HT-29 (cell line): ENCODE data around the gene ELOF1. TPM values are rescaled to one million over a fixed set of nuclear protein-coding genes. Genes with fewer than 3 reads are reported as not detected.
A peak's percentile ranks its signal among the peaks of the same experiment; 100 is the strongest.
"Not testable (repeated sequence)": the region's sequence is repeated elsewhere in the genome, so short reads cannot be mapped to it uniquely, and the experiment has no call there.

Experiments
- DNase-seq: peaks from one replicate; pipeline ENCODE4 v3.0.0-alpha.2; 2015; ENCODE audit warnings: low spot score
- total RNA-seq: library from RNA; depleted of rRNA; stranded (reverse); fragments of >200 nt; shearing (Covaris generic); gene quantifications from 2 replicates; pipeline ENCODE4 v1.2.3, GENCODE V29; 2014

The ELOF1 gene
- total RNA-seq, 1 experiment from 2014 or later: 41.0 TPM

DNA sequence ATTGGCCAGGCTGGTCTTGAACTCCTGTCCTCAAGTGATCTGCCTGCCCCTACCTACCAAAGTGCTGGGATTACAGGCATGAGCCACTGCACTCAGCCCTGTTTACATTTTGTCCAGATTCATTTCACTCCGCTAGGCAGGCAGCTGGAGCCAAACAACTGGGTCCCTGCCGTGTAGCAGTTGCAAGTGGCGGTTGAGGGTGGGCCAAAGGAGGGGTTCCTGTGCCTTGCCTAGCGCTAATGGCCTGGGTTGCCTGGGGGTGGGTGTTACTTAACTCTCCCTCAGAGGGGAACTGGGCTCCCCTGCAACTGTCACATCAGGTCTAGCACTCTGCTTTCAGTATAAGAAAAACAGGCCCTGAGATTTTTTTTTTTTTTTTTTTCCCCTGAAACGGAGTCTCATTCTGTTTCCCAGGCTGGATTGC lies 11.0 kb upstream of the ELOF1 start:
- DNase-seq: no peak

DNA sequence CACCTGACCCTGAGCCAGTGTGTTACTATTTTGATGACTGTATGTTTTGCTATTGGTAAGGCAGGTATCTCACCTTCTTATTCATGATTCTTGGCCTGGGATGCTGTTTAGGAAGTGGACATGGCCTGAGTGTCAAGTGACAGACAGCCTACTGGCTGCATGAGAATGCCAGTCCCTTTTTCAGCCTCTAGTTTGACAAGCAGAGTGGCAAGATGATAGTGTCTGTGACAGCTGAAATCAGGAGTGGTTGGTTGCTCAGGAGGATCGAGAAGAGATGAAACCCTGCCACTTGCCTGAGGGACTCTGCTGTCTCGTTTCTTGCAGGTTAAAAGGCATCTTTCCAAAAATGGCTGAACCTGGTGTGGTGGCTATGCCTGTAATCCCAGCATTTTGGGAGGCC lies 7.1 kb upstream of the ELOF1 start:
- DNase-seq: no peak

DNA sequence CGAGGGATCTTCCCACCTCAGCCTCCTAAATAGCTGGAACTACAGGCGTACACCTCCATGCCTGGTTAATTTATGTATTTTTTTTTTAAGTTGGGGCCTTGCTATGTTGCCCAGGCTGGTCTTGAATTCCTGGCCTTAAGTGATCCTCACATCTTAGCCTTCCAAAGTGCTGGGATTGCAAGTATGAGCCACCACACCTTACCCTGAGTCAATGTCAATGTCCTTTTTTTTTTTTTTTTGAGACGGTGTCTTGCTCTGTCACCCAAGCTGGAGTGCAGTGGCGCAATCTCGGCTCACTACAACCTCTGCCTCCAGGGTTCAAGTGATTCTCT lies 6.6 kb upstream of the ELOF1 start:
- not testable (repeated sequence) for DNase-seq

DNA sequence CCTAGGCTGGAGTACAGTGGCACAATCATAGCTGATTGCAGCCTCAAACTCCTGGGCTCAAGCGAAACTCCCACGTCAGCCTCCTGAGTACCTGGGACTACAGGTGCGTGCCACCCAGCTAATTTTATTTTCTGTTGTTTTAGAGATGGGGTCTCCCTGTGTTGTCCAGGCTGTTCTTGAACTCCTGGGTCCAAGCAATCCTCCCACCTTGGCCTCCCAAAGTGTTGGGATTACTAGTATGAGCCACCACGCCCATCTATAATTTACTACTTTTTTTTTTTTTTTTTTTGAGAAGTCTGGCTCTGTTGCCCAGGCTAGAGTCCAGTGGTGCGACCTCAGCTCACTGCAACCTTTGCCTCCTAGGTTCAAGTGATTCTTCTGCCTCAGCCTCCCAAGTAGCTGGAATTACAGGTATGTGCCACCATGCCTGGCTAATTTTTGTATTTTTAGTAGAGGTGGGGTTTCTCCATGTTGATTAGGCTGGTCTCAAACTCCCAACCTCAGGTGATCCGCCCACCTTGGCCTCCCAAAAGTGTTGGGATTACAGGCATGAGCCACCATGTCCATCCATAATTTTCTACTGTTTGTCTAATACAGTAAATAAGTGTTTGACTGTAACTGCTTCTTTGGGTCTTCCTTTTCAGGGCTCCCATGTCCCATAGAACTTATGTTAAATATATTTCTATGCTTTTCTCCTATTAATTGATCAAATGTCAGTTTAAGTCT lies 5.2 kb upstream of the ELOF1 start:
- DNase-seq: not testable (repeated sequence)

DNA sequence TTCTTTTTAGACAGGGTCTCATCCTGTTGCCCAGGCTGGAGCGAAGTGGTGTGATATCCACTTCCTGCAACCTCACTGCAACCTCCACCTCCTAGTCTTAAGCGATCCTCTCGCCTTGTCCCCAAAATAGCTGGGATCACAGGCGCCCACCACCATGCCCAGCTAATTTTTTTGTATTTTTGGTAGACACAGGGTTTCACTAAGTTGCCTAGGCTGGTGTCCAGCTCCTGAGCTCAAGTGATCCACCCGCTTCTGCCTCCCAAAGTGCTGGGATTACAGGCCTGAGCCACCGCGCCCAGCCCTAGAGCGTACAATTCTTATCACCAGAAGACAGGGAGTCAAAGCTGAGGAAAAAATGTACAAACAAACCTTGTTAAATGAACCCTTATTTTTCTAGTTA lies 4.5 kb upstream of the ELOF1 start:
- no peak for DNase-seq

DNA sequence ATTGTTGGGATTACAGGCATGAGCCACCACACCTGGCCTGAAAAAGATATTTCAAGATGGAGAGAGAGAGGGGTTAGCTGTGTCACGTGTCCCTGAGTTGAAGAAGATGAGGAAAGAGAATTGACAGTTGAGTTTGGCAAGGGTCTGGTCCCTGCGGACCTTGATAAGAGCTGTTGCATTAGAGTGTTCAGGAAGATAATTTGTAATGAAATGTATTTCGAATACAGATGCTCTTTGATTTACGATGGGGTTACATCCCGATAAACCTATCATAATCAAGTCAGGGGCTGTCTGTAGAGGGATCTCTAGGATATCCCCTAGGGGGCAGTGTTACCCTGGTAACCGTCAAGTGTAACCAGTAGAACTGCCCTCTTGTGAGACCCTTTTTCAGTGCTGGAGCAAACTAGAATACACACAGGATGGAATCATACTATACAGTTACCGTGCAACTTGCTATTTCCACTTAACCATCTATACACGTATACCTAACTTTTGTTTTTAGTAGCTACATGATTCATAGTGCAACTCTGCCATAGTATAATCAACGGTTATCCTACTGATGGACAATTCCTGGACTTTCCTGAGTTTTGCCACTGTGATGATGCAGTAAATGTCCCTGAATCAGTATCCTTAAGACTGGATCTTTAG lies 1.5 kb upstream of the ELOF1 start:
- DNase-seq: peak; percentile 63

DNA sequence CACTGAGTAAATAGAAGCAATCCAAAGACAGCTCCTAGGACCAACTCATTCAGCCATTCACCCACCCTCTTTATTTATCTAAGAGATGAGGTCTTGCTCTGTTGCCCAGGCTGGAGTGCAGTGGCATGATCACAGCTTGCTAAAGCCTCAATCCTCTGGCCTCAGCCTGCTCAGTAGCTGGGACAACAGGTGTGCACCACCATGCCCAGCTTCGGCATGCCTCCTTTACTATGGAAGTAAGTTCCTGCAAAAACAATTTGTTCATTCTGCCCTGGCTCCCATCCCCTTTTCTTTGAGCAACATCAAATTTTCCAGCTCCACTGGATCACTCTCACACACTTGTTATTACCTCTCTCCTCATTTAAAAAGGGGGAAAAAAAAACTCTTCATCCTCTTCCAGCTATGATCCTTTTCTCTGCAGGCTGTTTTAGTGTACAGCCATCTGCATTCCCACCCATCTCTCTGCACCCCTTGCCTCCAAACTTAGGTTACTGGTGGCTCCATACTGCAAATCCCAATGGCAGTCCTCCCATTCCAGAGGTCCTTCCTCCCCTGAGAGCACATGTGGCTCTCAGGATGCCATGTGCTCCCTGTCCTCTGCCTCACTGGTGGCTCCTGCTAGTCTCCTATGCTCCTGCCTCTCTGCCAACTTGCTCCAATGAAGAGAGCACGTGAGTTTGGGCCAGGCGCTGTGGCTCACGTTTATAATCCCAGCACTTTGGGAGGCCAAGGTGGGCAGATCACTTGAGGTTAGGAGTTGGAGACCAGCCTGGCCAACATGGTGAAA lies 2.2 kb downstream of the ELOF1 start:
- no peak for DNase-seq

DNA sequence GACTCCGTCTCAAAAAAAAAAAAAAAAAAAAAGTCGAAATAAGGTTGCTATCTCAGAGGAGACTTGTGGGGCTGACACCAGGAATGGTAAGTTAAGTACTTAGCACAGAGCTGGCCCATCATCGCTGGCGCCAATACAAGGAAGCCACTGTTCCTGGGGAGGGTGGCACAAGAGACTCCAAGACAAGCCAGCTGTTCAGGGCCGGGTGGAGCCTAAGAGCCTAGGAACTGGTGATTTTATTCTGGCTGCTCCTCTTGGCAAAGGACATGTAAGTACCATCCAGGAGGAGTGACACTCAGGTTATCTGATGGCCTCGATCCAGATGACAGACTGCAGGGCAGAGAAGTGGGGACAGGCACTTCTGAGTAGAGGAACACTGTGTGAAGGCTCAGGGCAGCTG lies 3.8 kb downstream of the ELOF1 start:
- no peak for DNase-seq

DNA sequence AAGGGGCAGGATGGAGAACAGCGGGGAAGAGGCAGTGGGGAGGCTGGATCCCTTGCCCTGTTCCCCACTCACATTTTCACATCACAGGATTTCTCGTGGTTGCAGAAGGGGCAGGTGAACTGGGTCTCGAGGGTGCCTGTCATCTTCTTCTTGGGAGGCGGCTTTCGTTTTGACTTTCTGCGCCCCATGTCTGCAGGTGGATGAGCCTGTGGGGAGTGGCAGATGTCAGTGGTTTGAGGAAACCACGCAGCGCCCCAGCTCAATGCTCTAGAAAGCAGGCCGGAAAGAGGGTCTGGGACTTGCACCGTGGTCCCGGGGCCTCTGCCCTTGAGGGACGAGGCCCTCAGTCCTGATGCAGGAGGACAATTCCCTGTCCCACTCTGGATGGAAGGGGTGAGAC lies 4.9 kb downstream of the ELOF1 start:
- DNase-seq: no peak

DNA sequence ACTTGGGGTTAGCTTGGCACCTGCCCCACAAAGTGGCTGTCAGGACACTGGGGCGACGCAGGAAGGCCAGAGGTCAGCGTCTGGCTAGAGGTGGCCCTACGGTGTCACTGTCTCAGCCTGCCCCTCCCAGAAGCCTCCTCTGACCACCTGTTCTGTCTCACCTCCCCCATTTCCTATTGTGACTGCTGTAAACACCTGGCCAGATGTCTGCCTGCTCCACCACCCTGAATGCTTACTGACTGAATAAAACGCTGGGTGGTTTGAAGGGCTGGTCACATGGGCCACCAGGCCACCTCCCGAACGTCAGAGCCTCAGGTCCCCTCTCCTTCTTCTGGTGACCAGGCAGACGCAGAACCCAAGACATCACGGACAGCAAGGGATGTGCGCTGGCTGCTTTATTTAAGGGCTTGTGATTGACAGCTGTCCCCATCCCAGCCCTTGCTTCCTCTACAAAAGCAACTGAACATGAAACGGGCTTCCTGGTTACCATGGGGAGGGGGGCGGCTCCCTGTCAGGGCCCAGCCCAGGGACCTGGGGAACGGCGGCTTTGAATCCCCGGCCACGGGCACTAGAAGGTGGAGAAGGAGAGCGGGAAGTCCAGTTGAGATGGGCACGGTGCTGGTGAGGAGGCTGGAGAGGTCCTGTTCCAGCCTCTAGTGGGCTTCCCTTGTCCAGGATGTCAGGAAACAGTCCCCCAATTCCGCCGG lies 6.2 kb downstream of the ELOF1 start:
- no peak for DNase-seq

DNA sequence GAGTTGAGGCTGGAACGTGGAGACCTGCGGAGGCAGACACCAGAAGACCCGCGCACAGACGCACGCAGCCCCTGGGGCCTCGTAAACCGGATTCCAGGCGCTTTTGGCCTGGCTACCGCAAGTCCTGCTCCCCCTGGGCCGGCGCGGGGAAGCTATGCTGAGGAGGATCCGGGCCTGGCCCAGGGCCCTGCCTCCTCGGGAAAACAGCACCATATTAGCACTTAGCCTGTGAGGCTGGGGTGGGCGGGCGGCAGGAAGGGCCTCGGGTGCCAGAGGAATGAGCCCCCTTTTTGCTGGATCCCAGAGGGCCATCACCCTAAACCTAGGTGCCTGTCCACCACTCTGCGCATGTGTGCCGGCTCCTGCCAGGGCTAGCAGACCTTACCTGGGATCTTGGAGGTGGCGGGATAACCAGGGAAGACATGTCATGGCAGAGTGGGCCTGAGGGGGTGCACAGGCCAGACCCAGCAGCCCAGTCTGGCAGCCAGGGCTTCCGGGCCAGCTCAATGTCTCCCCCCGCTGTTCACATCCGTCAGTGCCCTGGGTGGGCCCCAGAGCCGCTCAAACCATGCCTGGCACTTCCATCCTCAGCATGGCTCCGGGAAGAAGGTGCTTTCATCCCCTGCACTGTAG lies 7.3 kb downstream of the ELOF1 start:
- DNase-seq: no peak

DNA sequence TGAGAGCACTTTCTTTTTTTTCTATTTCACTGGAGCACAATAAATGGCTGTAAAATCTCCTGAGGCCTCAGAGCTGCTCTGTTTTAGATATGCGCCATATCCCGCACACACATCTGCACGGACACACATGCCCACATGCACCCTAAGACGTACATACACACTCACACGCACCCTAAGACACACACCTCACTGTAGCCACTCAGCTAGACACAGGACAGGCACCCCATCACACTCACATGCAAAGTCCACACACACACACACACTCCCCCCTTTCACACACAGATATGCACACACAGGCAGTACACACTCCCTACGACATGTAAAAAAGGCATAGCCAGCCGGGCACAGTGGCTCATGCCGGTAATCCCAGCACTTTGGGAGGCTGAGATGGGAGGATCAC lies 8.8 kb downstream of the ELOF1 start:
- DNase-seq: no peak

DNA sequence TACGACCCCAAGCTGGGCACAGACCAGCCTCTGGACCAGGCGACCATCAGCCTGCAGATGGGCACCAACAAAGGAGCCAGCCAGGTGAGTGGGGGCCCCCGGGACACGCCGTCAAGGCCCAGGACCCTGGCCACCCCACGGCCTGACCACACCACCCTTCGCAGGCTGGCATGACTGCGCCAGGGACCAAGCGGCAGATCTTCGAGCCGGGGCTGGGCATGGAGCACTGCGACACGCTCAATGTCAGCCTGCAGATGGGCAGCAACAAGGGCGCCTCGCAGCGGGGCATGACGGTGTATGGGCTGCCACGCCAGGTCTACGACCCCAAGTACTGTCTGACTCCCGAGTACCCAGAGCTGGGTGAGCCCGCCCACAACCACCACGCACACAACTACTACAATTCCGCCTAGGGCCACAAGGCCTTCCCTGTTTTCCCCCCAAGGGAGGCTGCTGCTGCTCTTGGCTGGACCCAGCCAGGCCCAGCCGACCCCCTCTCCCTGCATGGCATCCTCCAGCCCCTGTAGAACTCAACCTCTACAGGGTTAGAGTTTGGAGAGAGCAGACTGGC lies 9.6 kb downstream of the ELOF1 start:
- DNase-seq: no peak

DNA sequence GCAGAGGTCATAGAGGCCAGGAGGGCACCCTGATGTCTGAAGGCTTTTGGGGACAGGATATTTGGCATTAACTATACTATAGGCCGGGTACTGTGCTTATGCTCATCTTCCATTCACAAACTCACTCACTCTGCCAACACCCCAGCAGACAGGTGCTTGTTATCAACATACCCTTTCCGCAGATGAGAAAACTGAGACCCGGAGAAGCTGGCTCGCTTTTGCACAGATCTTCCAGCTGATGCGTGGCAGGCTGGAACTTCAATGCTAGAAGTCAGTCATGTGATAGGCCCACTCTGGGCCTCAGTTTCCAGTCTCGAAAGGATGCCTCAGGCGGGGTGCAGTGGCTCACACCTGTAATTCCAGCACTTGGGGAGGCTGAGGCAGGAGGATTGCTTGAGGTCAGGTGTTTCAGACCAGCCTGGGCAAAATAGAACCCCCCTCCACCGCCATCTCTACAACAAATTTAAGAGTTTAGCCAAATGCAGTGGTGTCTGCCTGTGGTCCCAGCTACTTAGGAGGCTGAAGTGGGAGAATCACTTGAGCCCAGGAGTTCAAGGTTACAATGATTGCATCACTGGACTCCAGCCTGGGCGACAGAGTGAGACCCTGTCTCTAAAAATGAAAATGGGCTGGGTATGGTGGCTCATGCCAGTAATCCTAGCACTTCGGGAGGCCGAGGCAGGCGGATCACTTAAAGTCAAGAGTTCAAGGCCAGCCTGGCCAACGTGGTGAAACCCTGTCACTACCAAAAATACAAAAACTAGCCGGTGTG lies 10.9 kb downstream of the ELOF1 start:
- no peak for DNase-seq

DNA sequence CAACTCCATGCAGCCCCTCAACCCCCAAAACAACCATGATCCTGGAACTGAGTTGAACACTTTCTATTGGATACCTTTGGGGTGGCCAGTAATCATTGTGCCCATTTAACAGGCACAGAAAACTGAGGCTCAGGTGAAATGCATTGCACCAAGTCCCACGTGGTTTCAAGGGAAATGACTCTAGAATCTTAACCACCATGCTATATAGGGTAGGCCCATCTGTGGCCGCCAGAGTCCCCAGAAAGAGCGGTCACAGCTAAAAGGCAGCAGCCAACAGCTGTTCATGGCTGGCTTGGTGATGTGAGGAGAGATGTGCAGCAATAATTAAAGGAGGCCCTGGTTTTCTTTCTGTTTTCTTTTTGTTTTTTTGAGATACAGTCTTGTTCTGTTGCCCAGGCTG lies 17.8 kb downstream of the ELOF1 start:
- DNase-seq: no peak

DNA sequence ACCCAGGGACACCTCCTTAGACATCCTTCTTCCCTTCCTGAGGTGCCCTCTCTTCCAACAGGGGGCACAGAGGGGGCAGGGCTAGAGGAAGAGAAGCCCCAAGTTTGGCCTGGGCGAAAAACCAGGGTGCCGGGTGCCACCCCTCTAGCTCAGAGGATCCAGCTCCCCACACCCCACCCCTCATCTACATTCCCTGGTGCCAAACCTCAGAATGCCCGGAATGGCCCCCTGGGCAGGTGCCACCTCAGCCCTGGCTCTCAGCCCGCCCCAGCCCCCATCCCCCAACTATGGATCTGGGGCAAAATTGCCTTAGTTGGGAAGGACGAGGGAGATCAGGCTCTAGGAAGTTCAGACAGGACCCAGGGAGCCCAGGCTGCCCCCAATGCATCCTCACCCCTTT lies 18.4 kb downstream of the ELOF1 start:
- DNase-seq: no peak

DNA sequence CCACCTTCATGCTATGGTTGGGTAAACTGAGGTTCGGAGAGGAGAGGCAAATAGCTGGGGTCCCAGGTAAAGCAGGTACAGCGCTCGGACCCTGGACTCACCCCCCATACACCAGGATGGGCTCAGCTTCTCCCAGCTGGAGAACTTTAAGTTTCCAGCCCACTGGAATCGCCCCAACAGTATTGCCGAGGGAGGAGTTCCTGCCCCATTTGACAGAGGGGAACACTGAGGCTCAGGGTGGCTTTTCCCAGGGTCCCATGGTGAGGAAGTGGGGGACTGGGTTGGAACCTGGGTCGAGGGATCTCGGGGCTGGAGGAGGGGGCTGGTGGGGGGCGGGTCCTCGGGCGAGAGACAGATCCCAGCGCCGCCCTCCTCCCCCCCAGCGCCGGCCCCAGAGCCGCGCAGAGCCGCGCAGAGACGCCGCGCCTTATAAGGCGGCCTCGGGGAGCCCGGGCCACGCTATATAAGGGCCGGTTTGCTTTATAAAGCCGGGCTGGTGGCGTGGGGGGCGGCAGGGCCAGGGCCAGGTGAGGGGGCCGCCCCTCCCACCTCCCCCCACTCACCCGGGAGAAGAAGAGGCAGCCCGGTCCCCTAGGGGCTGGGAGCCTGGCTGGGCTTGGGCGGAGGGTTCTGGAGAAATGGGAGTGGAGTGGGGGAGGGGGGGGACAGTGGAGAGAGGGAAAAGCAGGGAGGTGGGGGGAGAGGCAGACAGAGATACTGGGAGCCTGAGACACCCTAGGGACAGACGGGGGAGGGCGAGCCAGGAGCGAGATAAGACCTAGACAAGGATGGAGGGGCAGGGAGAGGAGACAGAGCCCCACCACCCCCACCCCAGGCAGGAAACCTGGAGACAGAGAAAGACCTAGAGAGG lies 19.3 kb downstream of the ELOF1 start:
- DNase-seq: no peak

DNA sequence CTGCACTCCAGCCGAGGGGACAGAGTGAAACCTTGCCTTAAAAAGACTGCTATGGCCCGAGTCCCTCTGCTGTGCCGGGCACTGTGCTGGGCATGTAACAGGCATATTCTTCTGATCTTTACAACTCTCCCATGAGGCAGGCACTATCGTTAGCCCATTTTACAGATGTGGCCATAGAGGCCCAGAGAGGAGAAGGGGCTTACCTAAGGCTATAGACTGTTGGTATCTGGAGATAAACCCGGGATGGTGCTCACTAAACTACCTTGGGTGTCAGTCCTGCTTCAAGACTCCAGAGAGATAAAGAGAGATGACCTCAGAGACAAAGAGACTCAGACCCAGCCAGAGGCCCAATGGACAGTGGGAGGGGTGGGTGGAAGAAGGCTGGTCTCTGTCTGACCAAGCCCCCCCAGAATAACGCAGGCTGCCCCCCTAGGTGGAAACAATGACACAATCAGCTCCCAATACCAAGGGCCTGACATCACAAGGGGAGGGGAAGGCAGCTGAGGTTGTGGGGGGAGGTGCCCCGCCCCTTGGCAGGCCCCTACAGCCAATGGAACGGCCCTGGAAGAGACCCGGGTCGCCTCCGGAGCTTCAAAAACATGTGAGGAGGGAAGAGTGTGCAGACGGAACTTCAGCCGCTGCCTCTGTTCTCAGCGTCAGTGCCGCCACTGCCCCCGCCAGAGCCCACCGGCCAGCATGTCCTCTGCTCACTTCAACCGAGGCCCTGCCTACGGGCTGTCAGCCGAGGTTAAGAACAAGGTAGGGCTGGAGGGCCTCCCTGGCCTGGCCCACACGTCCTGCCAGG lies 20.6 kb downstream of the ELOF1 start, which contains the start of gene CNN1:
CNN1 (plus strand) TSS at position 620 of the 805 bp plus-strand sequence; CDS start at position 697, 77 bp downstream.
- no peak for DNase-seq
